HG02840 (cell line): ENCODE results near the gene PRR30.
"Not testable (repeated sequence)": the region's sequence is repeated elsewhere in the genome, so short reads cannot be mapped to it uniquely, and the experiment has no call there.

Source experiments
- ATAC-seq: cut with Tn5 transposase; IDR thresholded peaks from one replicate; pipeline ENCODE4 v1.9.1; 2021; ENCODE audit warnings: mild to moderate bottlenecking, moderate library complexity, moderate number of reproducible peaks; ENCODE audit not compliant: unreplicated experiment, low FRiP score

Gene PRR30

GRCh38 chr2:27139310-27139709 is at the start of gene PRR30:
TSS of gene PRR30 (minus strand) at chr2:27139410. CDS start at chr2:27138329, 1,081 bp downstream.
- ATAC-seq = no peak

- no peak for ATAC-seq
These were observed 47.6 kb upstream of the PRR30 start for GRCh38 chr2:27186613-27187345.

GRCh38 chr2:27185331-27186026 is 46.3 kb upstream of the PRR30 start:
- no peak for ATAC-seq

- ATAC-seq = no peak
These were observed 44.9 kb upstream of the PRR30 start for GRCh38 chr2:27184115-27184514.

DNA sequence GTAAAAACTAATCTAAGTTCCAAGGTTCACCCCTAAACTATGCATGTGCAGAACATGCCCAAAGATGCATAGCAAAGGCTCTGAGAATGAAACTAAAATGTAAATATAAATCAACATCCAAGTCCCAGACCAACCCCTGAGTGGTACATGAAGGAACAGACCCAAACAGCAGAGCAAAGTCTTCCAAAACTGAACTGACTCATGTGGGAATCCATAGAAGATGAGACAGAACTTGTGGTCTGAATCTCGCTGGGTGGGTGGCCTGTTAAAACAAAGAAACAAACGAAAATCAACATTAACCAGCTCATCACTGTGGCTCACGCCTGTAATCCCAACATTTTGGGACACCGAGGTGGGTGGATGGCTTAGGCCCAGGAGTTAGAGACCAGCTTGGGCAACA is 43.1 kb upstream of the PRR30 start:
- ATAC-seq = no peak

GRCh38 chr2:27179344-27180000 is 40.3 kb upstream of the PRR30 start:
- no peak for ATAC-seq

DNA sequence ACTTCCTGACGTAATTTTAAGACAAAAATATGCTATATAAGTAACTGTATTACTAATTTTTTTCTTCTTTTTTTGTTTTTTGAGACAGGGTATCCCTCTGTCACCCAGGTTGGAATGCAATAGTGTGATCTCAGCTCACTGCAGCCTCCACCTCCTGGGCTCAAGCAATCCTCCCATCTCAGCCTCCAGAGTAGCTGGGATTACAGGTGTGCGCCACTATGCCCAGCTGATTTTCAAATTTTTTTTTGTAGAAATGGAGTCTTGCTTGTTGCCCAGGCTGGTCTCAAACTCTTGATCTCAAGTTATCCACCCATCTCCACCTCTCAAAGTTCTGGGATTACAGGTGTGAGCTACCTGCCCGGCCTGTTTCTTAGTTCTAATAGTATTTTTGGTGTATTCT is 39.3 kb upstream of the PRR30 start:
- no peak for ATAC-seq

- ATAC-seq = no peak
These were observed 38.5 kb upstream of the PRR30 start for GRCh38 chr2:27177441-27178351.

DNA sequence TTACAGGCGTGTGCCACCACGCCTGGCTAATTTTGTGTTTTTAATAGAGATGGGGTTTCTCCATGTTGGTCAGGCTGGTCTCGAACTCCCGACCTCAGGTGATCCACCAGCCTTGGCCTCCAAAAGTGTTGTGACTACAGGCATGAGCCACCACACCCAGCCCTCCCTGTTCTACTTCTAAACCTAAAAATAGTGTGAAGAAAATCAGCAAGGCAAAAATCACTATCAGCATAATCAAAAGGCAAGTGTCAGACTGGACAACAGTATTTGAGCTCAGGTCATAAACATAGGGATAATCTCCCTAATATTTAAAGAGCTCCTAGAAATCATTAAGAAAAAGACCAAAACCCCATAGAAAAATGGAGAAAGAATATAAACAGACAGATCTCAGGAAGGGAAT is 36.6 kb upstream of the PRR30 start:
- ATAC-seq = not testable (repeated sequence)

- ATAC-seq = no peak
These were observed 36.1 kb upstream of the PRR30 start for GRCh38 chr2:27175330-27175729.

DNA sequence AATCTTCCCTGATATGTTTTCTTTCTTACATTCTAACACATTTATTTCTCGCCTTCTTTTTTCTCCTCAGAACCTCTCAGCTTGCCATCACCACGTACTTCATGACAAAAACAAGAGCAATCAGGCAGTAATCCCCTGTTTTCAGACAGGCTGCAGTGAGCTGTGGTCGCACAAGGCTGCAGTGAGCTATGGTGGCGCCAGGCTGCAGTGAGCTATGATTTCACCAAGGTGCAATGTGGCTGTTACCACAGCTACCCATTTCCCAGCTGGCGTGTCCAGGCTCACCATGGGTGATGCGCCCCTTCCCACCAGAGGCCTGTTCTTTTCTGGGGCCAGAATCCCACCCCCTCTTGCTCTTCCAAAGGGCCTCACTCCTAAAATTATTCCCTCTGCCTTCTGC is 35.4 kb upstream of the PRR30 start:
- no peak for ATAC-seq

- ATAC-seq = no peak
These were observed 32.2 kb upstream of the PRR30 start for GRCh38 chr2:27171351-27171848.

DNA sequence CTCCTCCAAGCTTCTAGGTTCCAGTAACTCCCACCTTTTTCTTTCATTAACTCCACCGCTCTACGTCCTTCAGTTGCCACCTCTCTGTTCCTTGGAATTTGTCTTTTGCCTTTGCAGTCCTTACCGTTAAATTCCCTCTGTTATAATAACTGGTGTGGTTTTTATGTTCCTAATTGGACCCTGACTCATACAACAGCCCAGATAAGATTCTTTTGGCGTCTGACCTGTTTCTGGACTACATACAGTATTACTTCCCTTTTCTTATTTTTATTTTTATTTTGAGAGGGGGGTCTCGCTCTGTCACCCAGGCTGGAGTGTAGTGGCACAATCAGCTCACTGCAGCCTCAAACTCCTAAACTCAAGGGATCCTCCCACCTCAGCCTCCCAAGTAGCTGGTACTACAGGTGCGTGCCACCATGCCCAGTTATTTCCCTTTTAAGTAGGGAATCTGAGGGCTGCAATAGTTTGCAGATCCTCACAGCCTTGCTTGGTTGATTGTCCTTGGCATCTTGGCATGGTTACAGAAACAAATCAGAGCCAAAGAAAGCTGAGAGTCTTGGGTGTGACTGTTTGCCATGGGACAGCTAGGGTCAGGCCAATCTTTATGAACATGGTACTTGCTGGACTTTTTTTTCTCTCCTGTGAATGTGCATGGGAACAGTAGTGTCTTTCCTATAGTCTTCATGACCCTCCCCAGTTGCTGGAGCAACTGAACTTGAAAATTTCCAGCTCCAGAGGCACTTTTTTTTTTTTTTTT is 31.5 kb upstream of the PRR30 start:
- no peak for ATAC-seq

GRCh38 chr2:27164960-27165763 is 26.0 kb upstream of the PRR30 start:
- no peak for ATAC-seq

DNA sequence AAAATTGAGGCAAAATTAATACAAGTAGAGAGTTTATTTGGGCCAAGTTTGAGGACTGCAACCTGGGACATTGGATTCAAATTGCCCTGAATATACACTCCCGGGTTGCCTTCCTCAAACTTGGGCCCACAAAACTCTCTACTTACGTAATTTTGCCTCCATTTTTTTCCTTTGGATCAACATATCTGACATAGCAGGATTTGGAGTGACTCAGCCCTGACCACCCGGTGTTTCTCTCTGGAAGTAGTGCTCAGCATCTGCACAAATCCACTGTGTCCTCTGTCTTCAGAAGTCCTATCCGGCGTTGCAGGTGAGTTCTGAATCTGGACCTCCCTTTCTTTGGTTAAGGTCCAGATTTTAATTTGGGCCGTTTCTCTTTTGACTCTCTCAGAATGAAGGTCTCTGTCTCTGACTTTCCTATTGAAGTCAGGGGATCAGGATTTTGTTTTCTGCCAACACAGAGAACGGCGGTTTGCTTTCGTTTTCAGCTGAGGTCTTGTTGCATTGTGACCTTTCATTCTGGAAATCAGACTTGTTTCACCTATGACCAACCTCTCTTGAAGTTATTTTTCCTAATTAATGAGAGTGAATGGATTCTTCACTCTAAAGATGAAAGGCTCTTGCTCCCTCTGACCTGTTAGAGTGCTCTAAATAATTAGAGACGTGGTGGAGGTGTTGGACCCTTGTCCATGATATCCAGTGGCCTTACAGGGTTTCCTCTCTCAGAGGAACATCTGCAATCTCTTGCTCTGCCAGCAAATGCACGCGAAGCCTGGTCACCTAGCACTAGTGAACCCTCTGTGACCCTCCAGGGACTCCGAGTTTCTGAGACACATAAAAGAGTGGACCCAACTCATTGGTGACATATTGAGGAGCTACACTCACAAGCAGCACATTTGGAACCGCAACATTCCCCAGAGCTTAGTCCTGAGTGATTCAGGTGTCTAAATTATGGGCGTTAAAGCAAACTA is 23.2 kb upstream of the PRR30 start:
- no peak for ATAC-seq

- ATAC-seq = no peak
These were observed 21.0 kb upstream of the PRR30 start for GRCh38 chr2:27160191-27160590.

DNA sequence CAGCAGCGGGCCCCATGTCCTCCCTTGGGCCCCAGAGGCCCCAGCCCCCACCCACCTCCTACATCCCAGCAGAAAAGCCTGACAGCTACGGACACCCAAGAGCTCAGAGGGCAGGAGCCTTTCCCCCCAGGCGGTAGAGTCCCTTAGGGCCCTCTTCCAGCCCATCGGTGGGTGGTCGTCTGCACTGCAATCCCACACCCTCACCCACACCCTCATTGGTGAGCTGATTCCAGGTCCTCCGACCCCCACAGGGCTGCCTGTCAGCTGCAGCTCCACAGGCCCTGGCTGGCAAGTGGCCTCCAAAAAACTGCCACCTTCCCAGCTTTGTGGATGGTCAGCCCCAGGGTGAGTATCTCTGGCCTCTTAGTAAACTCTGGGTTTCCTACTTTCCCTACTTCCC is 20.1 kb upstream of the PRR30 start:
- no peak for ATAC-seq

DNA sequence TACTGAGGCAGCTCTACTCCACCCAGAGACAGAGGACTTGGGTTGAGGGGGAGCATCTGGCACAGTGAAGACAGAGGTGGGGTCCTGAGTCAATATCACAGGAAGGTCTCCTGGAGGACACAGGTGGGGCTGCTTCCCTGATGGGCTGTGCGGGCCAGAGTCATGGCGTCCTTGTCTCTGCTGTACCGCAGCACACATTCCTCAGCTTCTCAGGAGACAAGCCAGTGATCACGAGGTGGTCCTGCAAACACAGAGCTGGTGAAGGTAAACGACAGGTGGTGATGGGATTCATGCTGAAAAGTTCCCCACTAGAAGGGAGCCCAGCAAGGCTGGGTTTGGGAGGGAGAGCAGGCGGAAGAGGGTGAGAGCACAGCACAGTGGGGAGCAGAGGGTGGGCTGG is 19.3 kb upstream of the PRR30 start:
- no peak for ATAC-seq
